ENCODE measurements around the gene UVSSA.
"Not testable (repeated sequence)": the region's sequence is repeated elsewhere in the genome, so short reads cannot be mapped to it uniquely, and the experiment has no call there.

Gene UVSSA

GRCh38 chr4:1383728-1384591, 37.0 kb downstream of the UVSSA start:
- TF ChIP-seq, protein P1, sequence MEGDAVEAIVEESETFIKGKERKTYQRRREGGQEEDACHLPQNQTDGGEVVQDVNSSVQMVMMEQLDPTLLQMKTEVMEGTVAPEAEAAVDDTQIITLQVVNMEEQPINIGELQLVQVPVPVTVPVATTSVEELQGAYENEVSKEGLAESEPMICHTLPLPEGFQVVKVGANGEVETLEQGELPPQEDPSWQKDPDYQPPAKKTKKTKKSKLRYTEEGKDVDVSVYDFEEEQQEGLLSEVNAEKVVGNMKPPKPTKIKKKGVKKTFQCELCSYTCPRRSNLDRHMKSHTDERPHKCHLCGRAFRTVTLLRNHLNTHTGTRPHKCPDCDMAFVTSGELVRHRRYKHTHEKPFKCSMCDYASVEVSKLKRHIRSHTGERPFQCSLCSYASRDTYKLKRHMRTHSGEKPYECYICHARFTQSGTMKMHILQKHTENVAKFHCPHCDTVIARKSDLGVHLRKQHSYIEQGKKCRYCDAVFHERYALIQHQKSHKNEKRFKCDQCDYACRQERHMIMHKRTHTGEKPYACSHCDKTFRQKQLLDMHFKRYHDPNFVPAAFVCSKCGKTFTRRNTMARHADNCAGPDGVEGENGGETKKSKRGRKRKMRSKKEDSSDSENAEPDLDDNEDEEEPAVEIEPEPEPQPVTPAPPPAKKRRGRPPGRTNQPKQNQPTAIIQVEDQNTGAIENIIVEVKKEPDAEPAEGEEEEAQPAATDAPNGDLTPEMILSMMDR (conservative IDR thresholded peaks at IDR 0.05; ENCODE audit: low read depth, low read length) = no peak
- H3K9ac ChIP-seq = no peak overlapping the region
- no peaks in the 10 kb centered on the region for H3K4me1 ChIP-seq (ENCODE audit: low read depth, poor library complexity, severe bottlenecking)
- no peaks in the 10 kb centered on the region for H3K79me2 ChIP-seq (ENCODE audit: insufficient read depth, low read depth)
- no peaks in the 10 kb centered on the region for H3K27me3 ChIP-seq (ENCODE audit: insufficient read depth, low read depth)
- no peak overlapping the region for H2AFZ ChIP-seq (ENCODE audit: low read depth)
- no peaks in the 10 kb centered on the region for H3K36me3 ChIP-seq (ENCODE audit: insufficient read depth)
- no peaks in the 10 kb centered on the region for H4K20me1 ChIP-seq (ENCODE audit: insufficient read depth)
- no peak overlapping the region for H3K4me2 ChIP-seq
- no peak overlapping the region for H3K27ac ChIP-seq
- no peak overlapping the region for H3K4me3 ChIP-seq (IDR thresholded peaks at IDR 0.05; ENCODE audit: insufficient read depth, low read depth, low read length)

DNA sequence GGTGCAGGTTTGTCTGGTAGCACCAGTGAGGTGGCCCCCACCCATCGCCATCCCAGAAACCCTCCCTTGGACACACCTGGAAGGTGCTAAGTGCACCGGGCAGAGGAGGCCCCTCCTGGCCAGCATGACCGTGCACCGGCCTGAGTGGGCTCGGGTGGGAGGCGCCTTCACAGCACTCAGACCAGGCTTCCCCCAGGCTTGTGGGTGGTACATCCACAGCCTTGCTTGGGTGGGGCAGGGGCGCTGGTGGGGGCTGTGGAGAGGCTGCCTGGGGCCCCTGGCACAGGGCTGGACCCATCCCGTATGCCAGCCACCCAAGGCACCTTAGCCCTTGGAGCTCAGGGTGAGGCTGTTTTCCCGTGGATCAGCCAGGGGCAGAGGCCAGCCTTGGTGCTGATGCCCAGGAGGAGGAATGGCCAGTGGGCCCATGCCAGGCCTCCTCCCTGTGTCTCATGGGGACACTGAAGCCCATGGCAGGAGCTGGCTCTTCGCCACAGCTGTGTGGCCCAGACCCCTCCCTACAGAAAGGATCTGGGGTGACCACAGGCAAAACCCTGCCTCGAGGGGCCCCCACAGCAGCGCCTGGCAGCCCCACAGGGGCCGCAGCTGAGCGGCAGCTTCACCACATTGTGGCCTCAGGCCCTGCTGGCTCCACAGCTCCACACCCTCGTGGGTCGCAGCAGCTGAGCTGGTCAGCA, 37.8 kb downstream of the UVSSA start:
- Histone ChIP-seq H3K9ac (no peak overlapping the region), H3K36me3 (ENCODE audit: insufficient read depth) (no peaks in the 10 kb centered on the region), H3K27me3 (ENCODE audit: insufficient read depth, low read depth) (no peaks in the 10 kb centered on the region), H2AFZ (ENCODE audit: low read depth) (no peak overlapping the region), H3K4me3 (IDR thresholded peaks at IDR 0.05; ENCODE audit: insufficient read depth, low read depth, low read length) (no peak overlapping the region), H3K27ac (no peak overlapping the region), H3K4me2 (no peak overlapping the region), H3K79me2 (ENCODE audit: insufficient read depth, low read depth) (no peaks in the 10 kb centered on the region), H3K4me1 (ENCODE audit: low read depth, poor library complexity, severe bottlenecking) (no peaks in the 10 kb centered on the region), H4K20me1 (ENCODE audit: insufficient read depth) (no peaks in the 10 kb centered on the region)
- TF ChIP-seq, protein P1 (conservative IDR thresholded peaks at IDR 0.05; ENCODE audit: low read depth, low read length) = no peak

GRCh38 chr4:1385373-1386340, 38.6 kb downstream of the UVSSA start:
- H3K27ac ChIP-seq = no peak overlapping the region
- H3K79me2 ChIP-seq (ENCODE audit: insufficient read depth, low read depth) = no peaks in the 10 kb centered on the region
- no peak overlapping the region for H3K9ac ChIP-seq

GRCh38 chr4:1393363-1393762, 46.4 kb downstream of the UVSSA start:
- H2AFZ ChIP-seq (ENCODE audit: low read depth); H3K36me3 ChIP-seq (ENCODE audit: insufficient read depth); H3K9ac ChIP-seq: not testable (repeated sequence)

More at GRCh38 chr4:1385373-1386340, 38.6 kb downstream of the UVSSA start:
- Histone ChIP-seq H3K4me1 (ENCODE audit: low read depth, poor library complexity, severe bottlenecking) (no peaks in the 10 kb centered on the region), H3K27me3 (ENCODE audit: insufficient read depth, low read depth) (no peaks in the 10 kb centered on the region), H2AFZ (ENCODE audit: low read depth) (no peak overlapping the region), H3K4me2 (no peak overlapping the region), H3K36me3 (ENCODE audit: insufficient read depth) (no peaks in the 10 kb centered on the region), H3K4me3 (IDR thresholded peaks at IDR 0.05; ENCODE audit: insufficient read depth, low read depth, low read length) (no peak overlapping the region), H4K20me1 (ENCODE audit: insufficient read depth) (no peaks in the 10 kb centered on the region)
- TF ChIP-seq, protein P1 (conservative IDR thresholded peaks at IDR 0.05; ENCODE audit: low read depth, low read length) = no peak

More at GRCh38 chr4:1393363-1393762, 46.4 kb downstream of the UVSSA start:
- not testable (repeated sequence) for H3K4me3 ChIP-seq (IDR thresholded peaks at IDR 0.05; ENCODE audit: insufficient read depth, low read depth, low read length); H3K27ac ChIP-seq; H4K20me1 ChIP-seq (ENCODE audit: insufficient read depth); H3K27me3 ChIP-seq (ENCODE audit: insufficient read depth, low read depth); H3K79me2 ChIP-seq (ENCODE audit: insufficient read depth, low read depth); H3K4me1 ChIP-seq (ENCODE audit: low read depth, poor library complexity, severe bottlenecking); H3K4me2 ChIP-seq

Measured in KMS-11 (cell line).